Loucy (cell line): ENCODE data around the gene SYT9.

Experiments used
- H2AFZ ChIP-seq: fragments of 200-600 bp; sonication (generic); 2 replicates; pipeline ENCODE4 v1.6.0; 2016; ENCODE audit warnings: antibody characterized with exemption, mild to moderate bottlenecking, low read length, moderate library complexity
- H3F3A ChIP-seq: fragments of 200-600 bp; 2 replicates; pipeline ENCODE4 v1.6.0; 2016; ENCODE audit warnings: antibody characterized with exemption, low read depth, mild to moderate bottlenecking
- H3K27me3 ChIP-seq: fragments of 200-600 bp; sonication (generic); 2 replicates; pipeline ENCODE4 v1.6.1; 2014; ENCODE audit warnings: low read length, mild to moderate bottlenecking; ENCODE audit not compliant: insufficient read depth, poor library complexity, severe bottlenecking
- H3K36me3 ChIP-seq: fragments of 200-600 bp; sonication (generic); 2 replicates; pipeline ENCODE4 v1.6.1; 2016; ENCODE audit warnings: low read length; ENCODE audit not compliant: insufficient read depth
- H3K4me1 ChIP-seq: fragments of 200-600 bp; sonication (generic); 2 replicates; pipeline ENCODE4 v1.5.1; 2014; ENCODE audit warnings: low read length, mild to moderate bottlenecking; ENCODE audit not compliant: insufficient read depth, poor library complexity, severe bottlenecking
- H3K4me2 ChIP-seq: fragments of 200-600 bp; sonication (generic); 2 replicates; pipeline ENCODE4 v1.6.0; 2014; ENCODE audit warnings: antibody characterized with exemption, low read length, low read depth, mild to moderate bottlenecking; ENCODE audit not compliant: poor library complexity, severe bottlenecking
- H3K4me3 ChIP-seq: fragments of 200-600 bp; sonication (generic); 2 replicates; pipeline ENCODE4 v1.5.1; 2014; ENCODE audit warnings: low read length, mild to moderate bottlenecking, mixed read lengths; ENCODE audit not compliant: poor library complexity, severe bottlenecking
- H3K79me2 ChIP-seq: fragments of 200-600 bp; sonication (generic); 2 replicates; pipeline ENCODE4 v1.6.1; 2014; ENCODE audit warnings: low read length; ENCODE audit not compliant: insufficient read depth
- H3K9ac ChIP-seq: fragments of 200-600 bp; sonication (generic); 2 replicates; pipeline ENCODE4 v1.6.0; 2014; ENCODE audit warnings: mild to moderate bottlenecking, low read depth, low read length, moderate library complexity; ENCODE audit not compliant: poor library complexity, severe bottlenecking
- H3K9me2 ChIP-seq: fragments of 200-600 bp; sonication (generic); replicated peaks from 2 replicates; pipeline ENCODE4 v1.6.1; 2016; ENCODE audit warnings: low read depth, low read length, mixed read lengths
- H3K9me3 ChIP-seq: fragments of 200-600 bp; sonication (generic); 2 replicates; pipeline ENCODE4 v1.6.1; 2014; ENCODE audit warnings: mild to moderate bottlenecking, antibody characterized with exemption, low read length, low read depth; ENCODE audit not compliant: insufficient read depth
- H4K20me1 ChIP-seq: fragments of 200-600 bp; sonication (generic); 2 replicates; pipeline ENCODE4 v1.6.0; 2014; ENCODE audit warnings: antibody characterized with exemption, low read length, mild to moderate bottlenecking; ENCODE audit not compliant: insufficient read depth, poor library complexity, severe bottlenecking
- CTCF ChIP-seq: fragments of 200-600 bp; sonication (generic); conservative IDR thresholded peaks from 2 replicates; pipeline ENCODE4 v1.5.1; 2014; ENCODE audit warnings: mild to moderate bottlenecking, antibody characterized with exemption, low read length
- EZH2phosphoT487 ChIP-seq: fragments of 200-600 bp; IDR thresholded peaks from 2 replicates; pipeline ENCODE4 v1.6.1; 2018; ENCODE audit warnings: antibody characterized with exemption, mild to moderate bottlenecking, moderate library complexity, borderline replicate concordance

Gene SYT9

DNA sequence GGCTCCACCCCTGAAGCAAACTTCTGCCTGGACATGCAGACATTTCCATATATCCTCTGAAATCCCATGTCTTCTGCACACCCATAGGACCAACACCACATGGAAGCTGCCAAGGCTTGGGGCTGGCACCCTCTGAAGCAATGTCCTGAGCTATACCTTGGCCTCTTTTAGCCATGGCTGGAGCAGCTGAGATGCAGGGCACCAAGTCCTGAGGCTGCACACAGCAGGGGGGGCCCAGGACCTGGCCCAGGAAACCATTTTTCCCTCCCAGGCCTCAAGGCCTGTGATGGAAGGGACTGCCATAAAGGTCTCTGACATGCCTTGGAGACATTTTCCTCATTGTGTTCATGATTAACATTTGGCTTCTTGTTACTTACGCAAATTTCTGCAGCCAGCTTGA is 34.5 kb downstream of the SYT9 start:
- H3K36me3 ChIP-seq = no peaks in the 10 kb centered on the region
- H3F3A ChIP-seq = no peaks in the 10 kb centered on the region
- H3K4me2 ChIP-seq = no peak overlapping the region
- H3K9me2 ChIP-seq = no peaks in the 10 kb centered on the region
- TF ChIP-seq EZH2phosphoT487 = no peak
- TF ChIP-seq CTCF = no peak
- H3K79me2 ChIP-seq = no peaks in the 10 kb centered on the region
- H3K4me3 ChIP-seq = no peak overlapping the region
- H2AFZ ChIP-seq = no peak overlapping the region
- no peak overlapping the region for H3K9ac ChIP-seq
- no peaks in the 10 kb centered on the region for H3K9me3 ChIP-seq
- no peaks in the 10 kb centered on the region for H3K4me1 ChIP-seq
- no peaks in the 10 kb centered on the region for H4K20me1 ChIP-seq
- no peaks in the 10 kb centered on the region for H3K27me3 ChIP-seq

GRCh38 chr11:7291100-7291829 is 39.6 kb downstream of the SYT9 start:
- H3K4me1 ChIP-seq = no peaks in the 10 kb centered on the region
- no peaks in the 10 kb centered on the region for H3F3A ChIP-seq
- H3K4me2 ChIP-seq = no peak overlapping the region
- no peak overlapping the region for H3K4me3 ChIP-seq
- no peaks in the 10 kb centered on the region for H3K79me2 ChIP-seq
- H3K9me2 ChIP-seq = no peaks in the 10 kb centered on the region
- H3K36me3 ChIP-seq = no peaks in the 10 kb centered on the region
- H3K9me3 ChIP-seq = no peaks in the 10 kb centered on the region
- H3K27me3 ChIP-seq = no peaks in the 10 kb centered on the region
- H3K9ac ChIP-seq = no peak overlapping the region
- H2AFZ ChIP-seq = no peak overlapping the region
- no peak for TF ChIP-seq CTCF
- no peaks in the 10 kb centered on the region for H4K20me1 ChIP-seq

GRCh38 chr11:7292922-7293321 is 41.2 kb downstream of the SYT9 start:
- H3K79me2 ChIP-seq = no peaks in the 10 kb centered on the region
- no peaks in the 10 kb centered on the region for H3K36me3 ChIP-seq
- H3K4me1 ChIP-seq = no peaks in the 10 kb centered on the region
- TF ChIP-seq EZH2phosphoT487 (no peak), CTCF (no peak)
- no peak overlapping the region for H2AFZ ChIP-seq
- no peak overlapping the region for H3K4me2 ChIP-seq
- no peaks in the 10 kb centered on the region for H3K9me2 ChIP-seq
- H3K9ac ChIP-seq = no peak overlapping the region
- H4K20me1 ChIP-seq = no peaks in the 10 kb centered on the region
- H3F3A ChIP-seq = no peaks in the 10 kb centered on the region
- no peaks in the 10 kb centered on the region for H3K27me3 ChIP-seq
- H3K4me3 ChIP-seq = no peak overlapping the region
- H3K9me3 ChIP-seq = no peaks in the 10 kb centered on the region
